Measurements from ENCODE around the gene CSPG4. TPM values are rescaled to one million over a fixed set of nuclear protein-coding genes. Genes with fewer than 3 reads are reported as not detected.

Gene CSPG4
- total and polyA plus RNA-seq, 2 of the 13 experiments (the other 11 are each of a cell fraction or from before 2014, with no cell fraction given), result 0.01 to 0.04 TPM

GRCh38 chr15:75723847-75724660, 11.4 kb upstream of the CSPG4 start (continued):
- TF ChIP-seq CEBPB (IDR thresholded peaks at IDR 0.05; ENCODE audit: borderline replicate concordance, low read depth, low read length) (0 out of 2 replicates have a peak, but pooled peaks have one; percentile 18), HNF4A (CRISPR knock-in tag; IDR thresholded peaks at IDR 0.05) (peak; percentile 4; the same call in 1 of the 2 replicates), ZNF687 (CRISPR knock-in tag; IDR thresholded peaks at IDR 0.05) (peak; percentile 62), RFX3 (CRISPR knock-in tag; IDR thresholded peaks at IDR 0.05) (peak; percentile 90), NCOR1 (IDR thresholded peaks at IDR 0.05; ENCODE audit: borderline replicate concordance, low read length) (0 out of 2 replicates have a peak, but pooled peaks have one; percentile 2), YY1 (IDR thresholded peaks at IDR 0.05; ENCODE audit: insufficient read depth, insufficient replicate concordance, low read depth, low read length) (no peak), ZMYM3 (CRISPR knock-in tag; IDR thresholded peaks at IDR 0.05) (peak; percentile 50; the same call in 1 of the 2 replicates), HDAC1 (CRISPR knock-in tag; IDR thresholded peaks at IDR 0.05) (0 out of 2 replicates have a peak, but pooled peaks have one; percentile 26), CHD2 (IDR thresholded peaks at IDR 0.05; ENCODE audit: low read depth, low read length) (peak; percentile 8; the same call in 1 of the 2 replicates), AHDC1 (CRISPR knock-in tag; IDR thresholded peaks at IDR 0.05; ENCODE audit: borderline replicate concordance) (no peak), TCF7 (IDR thresholded peaks at IDR 0.05; ENCODE audit: low read depth) (no peak), ZNF275 (CRISPR knock-in tag; IDR thresholded peaks at IDR 0.05; ENCODE audit: borderline replicate concordance) (no peak), RFX1 (IDR thresholded peaks at IDR 0.05) (peak; percentile 90), MYPOP (CRISPR knock-in tag; IDR thresholded peaks at IDR 0.05) (no peak), ZNF10 (CRISPR knock-in tag; IDR thresholded peaks at IDR 0.05; ENCODE audit: borderline replicate concordance, low read depth) (no peak), RFX5 (IDR thresholded peaks at IDR 0.05; ENCODE audit: low read depth, low read length) (peak; percentile 75; the same call in 1 of the 2 replicates), SAP130 (CRISPR knock-in tag; IDR thresholded peaks at IDR 0.05; ENCODE audit: low read depth) (peak; percentile 54)

All from HepG2 (cell line).